Brain microvascular endothelial cell (primary cell): ENCODE results near the gene TUBB4B.

Experiments used
- DNase-seq: peaks from one replicate; pipeline ENCODE4 v3.0.0-alpha.2; 2020
- H3K27ac ChIP-seq: fragments of 250-450 bp; sonication (Bioruptor Pico); 2 replicates; pipeline ENCODE4 v1.5.1; 2020; ENCODE audit warnings: mild to moderate bottlenecking, moderate library complexity
- H3K27me3 ChIP-seq: fragments of 250-450 bp; sonication (Bioruptor Pico); replicated peaks from 2 replicates; pipeline ENCODE4 v1.5.1; 2020; ENCODE audit warnings: mild to moderate bottlenecking
- H3K36me3 ChIP-seq: fragments of 250-450 bp; sonication (Bioruptor Pico); replicated peaks from 2 replicates; pipeline ENCODE4 v1.5.1; 2020; ENCODE audit warnings: mild to moderate bottlenecking
- H3K4me3 ChIP-seq: 2 replicates; pipeline ENCODE4 v1.5.1; 2011; ENCODE audit warnings: low read depth, mild to moderate bottlenecking, control low read depth, low read length, moderate library complexity
- CTCF ChIP-seq: IDR thresholded peaks from 2 replicates; pipeline ENCODE4 v1.5.1; 2011; ENCODE audit warnings: low read depth, mild to moderate bottlenecking, moderate library complexity, low read length, control low read depth, inconsistent platforms; ENCODE audit errors: missing control alignments
- in situ Hi-C: cut with HindIII; loops from 2 replicates; pipeline ENCODE4 v1.10.0; 2017; ENCODE audit warnings: low sequenced_read_pairs, low pct_ligation_motif_present

TUBB4B gene

GRCh38 chr9:137240841-137241489, at the start of gene TUBB4B:
TUBB4B (plus strand) TSS chr9:137241287; CDS start chr9:137241361, 74 bp downstream.
- Histone ChIP-seq H3K4me3 (peak within 1 kb of the TSS; percentile 86), H3K27ac (peak within 1 kb of the TSS; percentile 78), H3K36me3 (peaks cover 25% of the 10 kb centered on the region), H3K27me3 (no peaks in the 10 kb centered on the region)
- in situ Hi-C loops, result no loop called here
- TF ChIP-seq CTCF, result no peak
- DNase-seq, result peak; percentile 100

GRCh38 chr9:137191691-137192447, 49.2 kb upstream of the TUBB4B start:
- in situ Hi-C loops, result no loop called here
- DNase-seq, result no peak
- Histone ChIP-seq H3K4me3 (no peak overlapping the region), H3K36me3 (peaks cover 13% of the 10 kb centered on the region), H3K27ac (no peak overlapping the region), H3K27me3 (no peaks in the 10 kb centered on the region)
- no peak for TF ChIP-seq CTCF

- Histone ChIP-seq H3K4me3 (no peak overlapping the region), H3K27me3 (no peaks in the 10 kb centered on the region), H3K36me3 (peaks cover 13% of the 10 kb centered on the region), H3K27ac (no peak overlapping the region)
- no peak for TF ChIP-seq CTCF
- in situ Hi-C loops, result no loop called here
- DNase-seq, result no peak
Measured at GRCh38 chr9:137192448-137192780, 48.7 kb upstream of the TUBB4B start.

- DNase-seq, result no peak
- no peak for TF ChIP-seq CTCF
Measured at GRCh38 chr9:137192859-137193258, 48.2 kb upstream of the TUBB4B start.

GRCh38 chr9:137193771-137194170, 47.3 kb upstream of the TUBB4B start:
- H3K27ac ChIP-seq, result no peak overlapping the region
- no peak for DNase-seq
- in situ Hi-C loops, result no loop called here
- H3K36me3 ChIP-seq, result peaks cover 13% of the 10 kb centered on the region
- TF ChIP-seq CTCF, result no peak
- no peaks in the 10 kb centered on the region for H3K27me3 ChIP-seq
- H3K4me3 ChIP-seq, result no peak overlapping the region

More at GRCh38 chr9:137192859-137193258, 48.2 kb upstream of the TUBB4B start:
- in situ Hi-C loops, result no loop called here
- peaks cover 13% of the 10 kb centered on the region for H3K36me3 ChIP-seq
- no peaks in the 10 kb centered on the region for H3K27me3 ChIP-seq
- no peak overlapping the region for H3K4me3 ChIP-seq
- no peak overlapping the region for H3K27ac ChIP-seq
